SKM-1 (cell line): Measurements from ENCODE around the gene MED25.

Source experiments
- DNase-seq: peaks from one replicate; lab custom pipeline; 2025; ENCODE audit not compliant: unreplicated experiment; lab: John Stamatoyannopoulos, UW

MED25 gene

DNA sequence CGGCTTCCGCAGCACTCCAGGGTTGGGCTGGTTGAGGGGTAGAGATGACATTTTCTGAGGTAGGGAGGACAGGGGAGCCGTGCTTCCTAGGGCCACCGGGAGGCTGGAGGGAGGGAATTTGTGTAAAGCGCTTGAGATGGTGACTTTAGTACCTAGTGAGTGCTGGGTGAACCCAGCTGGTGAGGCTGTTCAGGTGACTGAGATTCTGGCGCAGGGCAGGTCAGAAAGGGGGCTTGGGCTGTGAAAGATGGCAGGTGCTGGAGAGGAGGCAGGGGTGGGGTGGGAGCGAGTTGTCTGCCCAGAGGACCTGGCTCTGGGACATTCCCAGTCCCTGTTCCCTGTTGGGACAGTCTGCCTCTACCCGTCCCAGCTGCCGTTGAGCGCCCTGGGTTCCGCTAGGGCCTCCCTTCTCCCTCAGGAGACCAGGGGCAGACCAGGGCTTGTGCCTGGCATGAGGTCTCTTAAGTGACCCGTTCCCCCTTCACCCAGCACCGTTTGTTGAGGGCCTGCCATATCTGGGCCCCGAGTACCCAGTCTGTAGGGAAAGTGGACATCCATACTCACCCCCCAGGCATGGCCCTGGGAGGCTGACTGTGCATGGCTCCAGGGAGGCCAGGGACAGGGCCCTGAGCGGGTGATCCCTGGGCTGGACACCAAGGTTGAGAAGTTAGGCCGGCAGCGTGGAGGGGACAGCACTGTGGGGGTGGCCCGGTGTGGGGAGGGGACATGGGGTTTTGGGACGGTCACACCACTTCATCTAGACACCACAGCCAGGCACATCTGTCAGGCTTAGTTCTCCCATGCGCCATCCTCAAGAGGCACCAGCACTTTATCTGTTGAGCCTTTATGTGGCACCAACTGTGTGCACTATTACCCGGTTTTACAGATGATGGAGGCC lies 37.8 kb downstream of the MED25 start:
- no peak for DNase-seq

- DNase-seq = no peak
Observed at GRCh38 chr19:49856574-49857021, 38.5 kb downstream of the MED25 start.

DNA sequence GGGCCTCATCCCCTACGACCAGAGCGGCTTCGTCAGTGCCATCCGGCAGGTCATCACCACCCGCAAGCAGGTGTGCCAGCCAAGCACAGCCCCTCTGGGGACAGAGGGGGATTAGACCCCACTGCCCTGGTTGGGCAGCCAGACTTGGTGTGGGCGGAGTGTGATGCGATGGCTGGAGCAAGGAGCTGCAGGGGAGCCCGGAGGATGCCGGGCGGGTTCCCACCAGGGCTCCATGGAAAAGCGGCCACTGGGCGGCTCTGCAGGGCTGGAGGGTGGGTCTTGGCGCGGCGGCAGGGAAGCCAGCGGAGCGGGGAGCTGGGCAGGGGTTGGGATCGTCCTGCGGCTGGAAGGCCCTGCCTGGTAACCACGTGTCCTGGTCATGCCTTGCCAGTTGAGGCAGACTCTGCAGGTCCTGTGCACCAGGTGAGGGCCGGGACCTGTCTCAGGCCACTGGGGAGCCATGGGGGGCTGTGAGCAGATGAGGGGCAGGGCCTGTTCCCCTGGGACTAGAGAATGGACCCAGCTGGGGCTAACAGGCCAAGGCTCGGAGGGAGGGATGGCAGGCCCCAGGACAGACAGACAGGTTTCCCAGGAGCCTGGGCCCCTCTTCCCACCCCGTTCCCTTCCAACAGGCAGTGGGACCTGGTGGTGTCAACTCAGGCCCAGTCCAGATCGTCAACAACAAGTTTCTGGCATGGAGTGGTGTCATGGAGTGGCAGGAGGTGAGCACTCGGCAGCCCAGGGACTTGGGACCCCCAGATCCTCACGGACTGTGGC lies 39.2 kb downstream of the MED25 start:
- DNase-seq = no peak

DNA sequence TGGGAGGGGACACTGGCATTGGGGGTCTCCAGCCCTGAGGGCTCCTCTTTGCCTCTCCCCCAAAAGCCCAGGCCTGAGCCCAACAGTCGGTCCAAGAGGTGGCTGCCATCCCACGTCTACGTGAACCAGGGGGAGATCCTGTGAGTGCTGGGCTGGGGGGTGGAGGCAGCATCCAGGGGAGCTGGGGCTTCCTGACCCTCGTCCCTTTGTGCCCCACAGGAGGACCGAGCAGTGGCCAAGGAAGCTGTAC lies 39.7 kb downstream of the MED25 start:
- DNase-seq = no peak

- DNase-seq = no peak
Observed at GRCh38 chr19:49858088-49858985, 40.2 kb downstream of the MED25 start.

DNA sequence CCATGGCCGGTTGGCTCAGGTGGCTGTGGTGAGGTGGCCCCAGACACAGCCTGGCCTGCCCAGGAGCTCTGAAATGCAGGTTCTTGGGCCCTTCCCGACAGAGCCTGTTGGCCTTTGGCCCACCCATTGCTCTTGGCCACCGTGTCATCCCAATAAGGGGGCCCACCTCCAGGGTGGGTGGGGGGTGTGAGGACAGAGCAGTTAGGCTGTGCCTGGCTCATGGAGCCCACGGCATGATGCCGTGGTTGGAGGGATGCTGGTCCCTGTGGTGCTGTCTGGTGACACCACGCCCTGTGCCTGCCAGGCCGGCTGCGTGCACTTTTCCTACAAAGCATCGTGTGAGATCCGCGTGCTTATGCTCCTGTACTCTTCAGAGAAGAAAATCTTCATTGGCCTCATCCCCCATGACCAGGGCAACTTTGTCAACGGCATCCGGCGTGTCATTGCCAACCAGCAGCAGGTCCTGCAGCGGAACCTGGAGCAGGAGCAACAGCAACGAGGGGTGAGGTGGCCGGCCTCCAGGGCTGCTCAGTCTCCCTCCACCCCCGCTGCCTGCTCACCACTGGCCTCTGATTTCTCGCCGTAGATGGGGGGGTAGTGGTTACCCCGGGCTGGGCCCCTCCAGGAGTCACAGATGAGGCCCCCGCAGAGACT lies 41.7 kb downstream of the MED25 start:
- no peak for DNase-seq

DNA sequence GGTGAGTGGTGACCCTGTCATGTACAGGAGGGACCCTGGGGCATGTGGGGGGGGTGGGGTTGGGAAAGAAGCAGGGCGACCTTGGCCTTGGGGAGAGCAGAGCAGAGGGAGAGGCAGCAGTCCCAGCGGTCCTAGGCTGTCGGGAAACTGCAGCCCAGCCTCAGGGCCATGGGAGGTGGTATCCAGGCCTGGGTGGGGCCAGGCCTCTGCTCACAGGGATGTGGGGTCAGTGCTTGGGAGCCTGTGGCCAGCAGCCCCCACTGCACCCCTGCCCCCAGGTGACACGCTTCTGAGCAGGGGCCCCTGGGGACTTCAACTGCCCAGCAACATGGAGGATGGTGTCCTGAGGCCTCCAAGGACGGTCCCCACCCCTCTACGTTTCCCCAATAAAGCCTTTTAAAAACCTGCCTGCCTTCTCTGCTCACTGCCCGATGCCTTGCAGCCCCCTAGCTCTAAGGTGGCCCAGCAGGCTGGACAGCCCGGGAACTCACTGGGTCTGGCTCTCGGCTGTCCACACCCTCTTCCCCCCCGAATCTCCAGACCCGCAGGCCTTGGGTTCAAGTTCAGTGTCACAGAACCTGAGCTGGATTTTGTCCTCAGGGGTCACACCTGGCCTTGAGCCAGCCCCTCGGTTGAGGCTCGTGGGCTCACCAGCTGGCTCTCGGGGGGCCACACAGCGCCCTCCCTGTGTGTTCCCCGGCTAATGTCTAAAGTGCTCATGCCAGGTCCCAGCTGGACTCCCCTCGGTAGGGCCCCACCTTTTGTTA lies 42.4 kb downstream of the MED25 start:
- no peak for DNase-seq

- no peak for DNase-seq
Observed at GRCh38 chr19:49861107-49861506, 43.0 kb downstream of the MED25 start.

- DNase-seq = no peak
Observed at GRCh38 chr19:49861541-49862378, 43.7 kb downstream of the MED25 start.

GRCh38 chr19:49862391-49863253 lies 44.5 kb downstream of the MED25 start:
- no peak for DNase-seq

GRCh38 chr19:49863254-49863934 lies 45.3 kb downstream of the MED25 start:
- DNase-seq = no peak

- no peak for DNase-seq
Observed at GRCh38 chr19:49863935-49864320, 45.8 kb downstream of the MED25 start.

DNA sequence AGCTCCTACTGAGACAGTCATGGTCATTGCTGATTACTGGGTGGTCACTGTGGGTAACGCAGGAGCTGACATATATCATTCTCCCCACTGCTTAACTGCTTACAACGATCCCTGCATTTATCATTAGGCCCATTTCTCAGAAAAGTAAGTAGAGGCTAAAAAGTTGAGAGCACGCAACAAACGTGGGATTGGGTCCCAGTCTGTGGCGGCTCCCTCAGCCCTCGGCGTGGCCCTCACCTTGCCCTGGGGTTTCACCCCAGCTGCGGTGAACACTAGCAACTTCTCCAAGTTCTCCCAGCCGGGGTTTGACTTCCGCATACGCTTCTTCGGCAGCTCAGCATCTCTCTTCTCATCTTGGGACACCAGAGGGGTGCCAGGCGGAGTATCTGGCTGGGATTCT lies 46.8 kb downstream of the MED25 start:
- no peak for DNase-seq

DNA sequence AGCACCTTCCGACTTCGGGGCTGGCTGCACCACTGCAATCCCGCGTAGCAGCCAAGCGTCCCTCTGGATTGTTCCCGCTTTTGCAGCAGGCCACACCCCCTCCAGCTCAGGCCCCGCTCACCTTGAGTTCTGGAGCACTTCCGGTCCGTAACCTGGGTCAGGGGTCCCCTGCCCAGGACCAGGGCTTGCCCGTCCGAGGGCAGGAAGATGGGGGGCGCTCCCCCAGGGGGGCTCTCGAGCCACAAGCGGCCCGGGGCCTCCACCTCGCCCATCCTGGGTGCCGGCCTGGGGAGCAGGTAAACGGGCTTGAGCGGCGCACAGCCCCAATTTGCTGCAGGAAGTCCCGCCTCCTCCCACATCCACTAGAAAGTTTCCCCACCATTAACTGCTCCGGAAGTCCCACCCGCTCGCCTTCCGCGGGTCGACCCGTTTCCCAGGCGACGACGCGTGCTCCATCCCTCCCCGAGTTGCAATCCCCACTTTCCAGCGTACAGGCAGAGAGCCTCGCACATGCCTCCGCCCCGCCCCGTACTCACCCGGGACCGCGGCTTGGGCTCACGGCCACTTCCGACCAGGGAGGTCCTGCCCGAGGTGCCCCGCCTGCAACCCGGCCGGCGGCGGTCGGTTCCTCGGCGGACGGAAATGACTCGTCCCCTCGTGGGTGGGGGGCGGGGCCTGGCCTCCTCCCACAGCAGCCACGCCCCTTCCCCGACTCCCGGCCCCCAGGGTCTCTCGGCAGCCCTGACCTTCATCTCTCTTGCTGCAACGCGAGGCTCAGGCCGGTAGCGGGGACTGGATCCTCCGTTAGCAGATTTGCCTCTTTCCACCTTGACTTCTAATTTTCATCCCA lies 49.1 kb downstream of the MED25 start, which contains the start of gene PNKP:
Gene PNKP, minus strand, starts transcription at position 644 of the 850 bp plus-strand sequence. Its CDS starts 372 bp downstream, at position 272.
- peak; percentile 54 for DNase-seq

GRCh38 chr19:49869009-49869483 lies 51.0 kb downstream of the MED25 start:
- no peak for DNase-seq

DNA sequence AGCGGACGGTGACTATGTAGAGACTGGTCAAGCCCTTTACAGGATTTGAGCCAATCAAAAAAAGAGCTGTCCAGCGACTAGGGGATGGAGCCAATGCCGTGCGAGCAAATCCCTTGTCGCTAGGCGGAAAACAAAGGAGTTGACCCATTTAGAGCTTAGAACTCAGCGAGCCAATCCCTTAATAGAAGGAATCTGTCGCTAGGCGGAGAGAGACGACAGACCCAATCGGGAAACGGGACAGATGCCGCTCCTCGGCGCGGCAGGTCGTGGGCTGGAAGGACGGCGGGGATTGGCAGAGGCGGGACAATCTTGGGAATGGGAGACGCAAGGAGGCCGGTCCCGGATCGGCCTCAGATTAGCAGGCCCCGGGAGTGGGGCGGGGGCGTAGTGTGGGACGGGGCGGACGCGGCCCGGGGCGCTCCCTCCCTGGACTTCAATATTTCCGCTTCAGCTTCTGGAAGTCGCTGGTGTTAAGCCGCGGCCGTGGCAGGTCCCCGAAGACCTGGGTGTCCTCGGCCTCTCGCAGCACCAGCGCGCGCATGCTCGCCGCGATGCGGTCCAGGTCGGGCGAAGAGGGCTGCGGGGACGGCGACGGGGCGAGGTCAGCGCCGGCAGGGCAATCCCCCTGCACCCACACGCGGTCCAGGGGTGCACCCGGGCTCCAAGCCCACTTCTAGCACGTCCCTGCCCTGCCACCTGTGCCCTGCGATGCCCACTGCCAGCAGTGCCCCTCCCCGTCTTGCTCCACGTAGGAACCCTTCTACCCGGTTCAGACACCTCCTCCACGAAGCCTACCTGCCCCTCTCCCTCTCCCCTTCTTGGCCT lies 51.6 kb downstream of the MED25 start:
- peak; percentile 96 for DNase-seq
